IMR-90 (cell line): ENCODE measurements around the gene MFN2. TPM values are rescaled to one million over a fixed set of nuclear protein-coding genes. Genes with fewer than 3 reads are reported as not detected.

ENCODE experiments used
- ATAC-seq: fragments of 200-7000 bp; cut with Tn5 transposase; 2 replicates; pipeline ENCODE4 v1.9.1; 2020; ENCODE audit warnings: low read depth, mild to moderate bottlenecking, moderate library complexity
- BruUV-seq: library from RNA; stranded (reverse); fragments of 400-500 nt; replicated peaks from 2 replicates; lab custom pipeline; 2021; lab: Mats Ljungman, UMichigan
- CTCF ChIA-PET: fragments of 300-600 bp; formaldehyde crosslinking; extraction: SDS; loops from one replicate; lab custom pipeline; 2021; ENCODE audit warnings: antibody characterized with exemption; lab: Yijun Ruan, JAX
- POLR2A ChIA-PET: fragments of 300-600 bp; sonication (Branson Sonifier 250); formaldehyde crosslinking; loops from one replicate; lab custom pipeline; 2022; ENCODE audit warnings: antibody characterized with exemption; ENCODE audit not compliant: unreplicated experiment; lab: Charles Lee
- DNase-seq: peaks from one replicate; pipeline ENCODE4 v3.0.0; 2013
- H2AFZ ChIP-seq: replicated peaks from 2 replicates; pipeline ENCODE3; 2013; ENCODE audit warnings: low read length, mild to moderate bottlenecking; ENCODE audit not compliant: poor library complexity
- H2AK5ac ChIP-seq: 2 replicates; pipeline ENCODE4 v1.6.1; 2013; ENCODE audit warnings: low read depth, low read length, inconsistent platforms
- H2AK9ac ChIP-seq: replicated peaks from 2 replicates; pipeline ENCODE3; 2013; ENCODE audit warnings: mild to moderate bottlenecking, low read depth, low read length, moderate library complexity; ENCODE audit not compliant: poor library complexity
- H2BK120ac ChIP-seq: 2 replicates; pipeline ENCODE4 v1.6.1; 2013; ENCODE audit warnings: low read depth, low read length, inconsistent platforms
- H2BK15ac ChIP-seq: 3 replicates; pipeline ENCODE4 v1.6.1; 2013; ENCODE audit warnings: low read depth, low read length, inconsistent platforms
- H2BK20ac ChIP-seq: 2 replicates; pipeline ENCODE4 v1.6.1; 2013; ENCODE audit warnings: low read depth, mild to moderate bottlenecking, inconsistent platforms, low read length, moderate library complexity
- H2BK5ac ChIP-seq: 2 replicates; pipeline ENCODE4 v1.6.1; 2013; ENCODE audit warnings: mild to moderate bottlenecking, low read depth, low read length, inconsistent platforms; ENCODE audit not compliant: poor library complexity, severe bottlenecking
- H3K14ac ChIP-seq: replicated peaks from 2 replicates; pipeline ENCODE4 v1.6.1; 2013; ENCODE audit warnings: low read depth, low read length, inconsistent platforms
- H3K18ac ChIP-seq: 2 replicates; pipeline ENCODE4 v1.6.1; 2013; ENCODE audit warnings: low read depth, low read length, control low read depth
- H3K23ac ChIP-seq: 2 replicates; pipeline ENCODE4 v1.6.1; 2013; ENCODE audit warnings: low read depth, low read length, inconsistent platforms
- H3K27ac ChIP-seq: 2 replicates; pipeline ENCODE4 v1.5.1; 2013; ENCODE audit warnings: mild to moderate bottlenecking, control low read depth, low read length; ENCODE audit not compliant: insufficient read depth
- H3K27me3 ChIP-seq: 2 replicates; pipeline ENCODE4 v1.6.1; 2013; ENCODE audit warnings: low read length; ENCODE audit not compliant: control insufficient read depth, insufficient read depth
- H3K36me3 ChIP-seq: 2 replicates; pipeline ENCODE4 v1.6.1; 2013; ENCODE audit warnings: low read length, mixed read lengths; ENCODE audit not compliant: control insufficient read depth, insufficient read depth
- H3K4ac ChIP-seq: 2 replicates; pipeline ENCODE4 v1.6.1; 2013; ENCODE audit warnings: low read depth, low read length, inconsistent platforms
- H3K4me1 ChIP-seq: 2 replicates; pipeline ENCODE4 v1.6.1; 2013; ENCODE audit warnings: low read length, mixed read lengths; ENCODE audit not compliant: control insufficient read depth, insufficient read depth
- H3K4me2 ChIP-seq: 2 replicates; pipeline ENCODE4 v1.6.1; 2013; ENCODE audit warnings: low read depth, mild to moderate bottlenecking, control low read depth, low read length, moderate library complexity
- H3K4me3 ChIP-seq: 2 replicates; pipeline ENCODE4 v1.5.1; 2013; ENCODE audit warnings: low read depth, mild to moderate bottlenecking, control low read depth, low read length, moderate library complexity; ENCODE audit not compliant: insufficient read depth
- H3K56ac ChIP-seq: 2 replicates; pipeline ENCODE4 v1.6.1; 2013; ENCODE audit warnings: low read length, inconsistent platforms; ENCODE audit not compliant: insufficient read depth; ENCODE audit errors: extremely low read depth
- H3K79me1 ChIP-seq, 2 experiments: 2 replicates each; pipeline ENCODE4 v1.6.1; 2013; ENCODE audit warnings: low read length in 2 of 2, inconsistent platforms in 1 of 2, low read depth in 1 of 2
- H3K9ac ChIP-seq: 2 replicates; pipeline ENCODE4 v1.6.1; 2013; ENCODE audit warnings: low read depth, low read length, control low read depth
- H3K9me1 ChIP-seq: 2 replicates; pipeline ENCODE4 v1.6.1; 2013; ENCODE audit warnings: low read length, inconsistent platforms; ENCODE audit not compliant: insufficient read depth
- H3K9me3 ChIP-seq: 2 replicates; pipeline ENCODE4 v1.6.1; 2013; ENCODE audit warnings: low read length; ENCODE audit not compliant: control insufficient read depth, insufficient read depth
- H4K20me1 ChIP-seq: 2 replicates; pipeline ENCODE4 v1.6.1; 2013; ENCODE audit warnings: low read length, inconsistent platforms; ENCODE audit not compliant: insufficient read depth
- H4K5ac ChIP-seq: 2 replicates; pipeline ENCODE4 v1.6.1; 2013; ENCODE audit warnings: mild to moderate bottlenecking, low read depth, low read length, control low read depth
- H4K8ac ChIP-seq, 2 experiments: 2 replicates each; pipeline ENCODE4 v1.6.1; 2013; ENCODE audit warnings: low read depth in 2 of 2, low read length in 2 of 2, control low read depth in 1 of 2, inconsistent platforms in 1 of 2
- H4K91ac ChIP-seq: 2 replicates; pipeline ENCODE4 v1.6.1; 2013; ENCODE audit warnings: low read depth, low read length, inconsistent platforms; ENCODE audit not compliant: insufficient read depth
- BHLHE40 ChIP-seq: fragments of 150-350 bp; IDR thresholded peaks from 2 replicates; pipeline ENCODE4 v1.6.1; 2016; ENCODE audit warnings: mild to moderate bottlenecking, low read depth, low read length
- RCOR1 ChIP-seq: IDR thresholded peaks from 2 replicates; pipeline ENCODE4 v1.6.1; 2012; ENCODE audit warnings: mild to moderate bottlenecking, low read length, improper control_type of control experiment; ENCODE audit not compliant: insufficient replicate concordance
- WGBS, 2 experiments: methylation state at CpG; one replicate each; pipeline versions ENCODE4 v1.1.5 to v1.1.7; 2013; ENCODE audit warnings: missing lambda C conversion rate in 2 of 2; ENCODE audit not compliant: insufficient read length in 1 of 2; ENCODE audit errors: extremely low coverage in 2 of 2; 5-methylcytosine and 5-hydroxymethylcytosine counted together
- dilution Hi-C: fragments of 300-500 bp; cut with HindIII; formaldehyde crosslinking; loops from one replicate; pipeline ENCODE4 v1.14.3; 2018; ENCODE audit warnings: low sequenced_read_pairs; ENCODE audit not compliant: unreplicated experiment
- in situ Hi-C: fragments of 300-500 bp; cut with MboI; formaldehyde crosslinking; loops from 3 replicates; pipeline ENCODE4 v1.14.3; 2019; ENCODE audit warnings: low sequenced_read_pairs, inconsistent platforms, mixed read lengths
- intact Hi-C: fragments of 100-400 bp; cut with micrococcal nuclease; formaldehyde crosslinking; loops from 2 replicates; pipeline ENCODE4 v1.10.0; 2022
- polyA plus RNA-seq, 3 experiments: library from polyadenylated mRNA; depleted of rRNA; stranded (reverse); fragments of >200 nt; gene quantifications; 2 replicates each; pipeline ENCODE4 v1.2.3, GENCODE V29; 2012; ENCODE audit warnings: low replicate concordance in 1 of 3
- total RNA-seq: library from RNA; depleted of rRNA; stranded (reverse); fragments of >200 nt; gene quantifications from 2 replicates; pipeline ENCODE4 v1.2.3, GENCODE V29; 2012

MFN2 gene
- total and polyA plus RNA-seq, 2 of the 4 experiments (the other 2 are of a cell fraction), result 52.8 to 84.2 TPM

- peak overlapping the region; percentile 71 for H3K14ac ChIP-seq
- in situ Hi-C loops, result no loop called here
- H3K9ac ChIP-seq, result peak overlapping the region; percentile 95
- H3K4me1 ChIP-seq, result peaks cover 5% of the 10 kb centered on the region
- peak overlapping the region; percentile 60 for H3K27ac ChIP-seq
- H3K23ac ChIP-seq, result peak overlapping the region; percentile 45; the same call in 1 of the 2 replicates
- no peak overlapping the region for H2BK20ac ChIP-seq
- H2BK120ac ChIP-seq, result no peak overlapping the region
- H3K4me3 ChIP-seq, result peak overlapping the region; percentile 72
- peak overlapping the region; percentile 72 for H3K4ac ChIP-seq
- no peak overlapping the region for H2BK15ac ChIP-seq
- peak overlapping the region; percentile 61; the same call in 1 of the 2 replicates for H4K91ac ChIP-seq
- WGBS, 2 experiments, result 0% methylated on average over 5 of the region's 12 CpGs; no CpG with 5 or more reads in 1 of the 2 experiments
- no peak overlapping the region for H3K18ac ChIP-seq
- peak overlapping the region; percentile 31 to 76; a peak in 3 of 4 replicates for H4K8ac ChIP-seq
- H3K9me3 ChIP-seq, result no peaks in the 10 kb centered on the region
- H3K36me3 ChIP-seq, result peaks cover 22% of the 10 kb centered on the region
- peaks cover 36 to 38% of the 10 kb centered on the region in 2 experiments for H3K79me1 ChIP-seq
- peak overlapping the region; percentile 85 for H2AK5ac ChIP-seq
- peak overlapping the region; percentile 96 for H2AFZ ChIP-seq
- BruUV-seq, result no TSS peak
- peak overlapping the region; percentile 58; the same call in 1 of the 2 replicates for H3K56ac ChIP-seq
- TF ChIP-seq RCOR1 (no peak), BHLHE40 (no peak)
- H3K9me1 ChIP-seq, result no peaks in the 10 kb centered on the region
- peaks cover 16% of the 10 kb centered on the region for H4K20me1 ChIP-seq
- peak overlapping the region; percentile 28 for H2AK9ac ChIP-seq
- H2BK5ac ChIP-seq, result no peak overlapping the region
- ATAC-seq (no peak), DNase-seq (no peak)
- intact Hi-C loops, result loop anchor here (1.0 kb wide), 1 partner anchor 72 kb away; no protein-coding TSS in a partner anchor
- CTCF ChIA-PET, result no interaction called here
- dilution Hi-C loops, result no loop called here
- H3K4me2 ChIP-seq, result peak overlapping the region; percentile 99
- POLR2A ChIA-PET, result interaction anchor here (1.8 kb wide), 1 partner anchor 71 kb away, joined by 9 read pairs; no protein-coding TSS in a partner anchor
- peak overlapping the region; percentile 71 for H4K5ac ChIP-seq
- H3K27me3 ChIP-seq, result no peaks in the 10 kb centered on the region
Measured at GRCh38 chr1:11980676-11980972, 380 bp downstream of the MFN2 start.
